HCT116 (cell line): ENCODE data around the gene SPTBN1. TPM values are rescaled to one million over a fixed set of nuclear protein-coding genes. Genes with fewer than 3 reads are reported as not detected.

Experiments used
- ATAC-seq: fragments of 200-7000 bp; cut with Tn5 transposase; 2 replicates; pipeline ENCODE4 v1.9.1; 2020; ENCODE audit warnings: mild to moderate bottlenecking, moderate library complexity
- BruUV-seq: library from RNA; stranded (reverse); fragments of 400-500 nt; replicated peaks from 2 replicates; lab custom pipeline; 2021; lab: Mats Ljungman, UMichigan
- CTCF ChIA-PET: fragments of 300-600 bp; sonication (Branson Sonifier 250); formaldehyde crosslinking; loops from one replicate; lab custom pipeline; 2021; ENCODE audit warnings: antibody characterized with exemption; lab: Charles Lee
- POLR2A ChIA-PET: fragments of 300-600, 350-600 bp; sonication (Branson Sonifier 250); formaldehyde crosslinking; loops from one replicate; lab custom pipeline; 2021; ENCODE audit warnings: antibody characterized with exemption; lab: Charles Lee
- RAD21 ChIA-PET, 2 experiments: fragments of 300-600 bp; sonication (Branson Sonifier 250); formaldehyde crosslinking; loops; one replicate each; lab custom pipeline; 2023; ENCODE audit warnings: low total read pairs in 2 of 2; ENCODE audit not compliant: uncharacterized antibody in 2 of 2, unreplicated experiment in 2 of 2, low non-redundant PET in 1 of 2; lab: Charles Lee
- DNase-seq: peaks from one replicate; pipeline ENCODE4 v3.0.0-alpha.2; 2010; ENCODE audit warnings: low read depth, low spot score
- H2AFZ ChIP-seq: fragments of 200-600 bp; shearing (Covaris generic), sonication (generic); 2 replicates; pipeline ENCODE4 v1.6.1; 2017; ENCODE audit warnings: low read depth, mixed run types, mixed read lengths, antibody characterized with exemption, low read length; ENCODE audit not compliant: poor library complexity, severe bottlenecking
- H3K27ac ChIP-seq: 2 replicates; pipeline ENCODE4 v1.5.1; 2012; ENCODE audit warnings: low read depth, low read length
- H3K27me3 ChIP-seq: fragments of 200-600 bp; sonication (generic); 2 replicates; pipeline ENCODE4 v1.6.1; 2016; ENCODE audit warnings: mixed run types, low read length, mixed read lengths; ENCODE audit not compliant: insufficient read depth
- H3K36me3 ChIP-seq, 2 experiments: fragments of 200-500 bp in 1 of 2; fragments of 200-600 bp in 1 of 2; sonication (Bioruptor generic) in 1 of 2; sonication (generic) in 1 of 2; 2 replicates each; pipeline versions ENCODE4 v1.5.1 to v1.6.1; 2014 to 2016; ENCODE audit warnings: low read length in 2 of 2, inconsistent platforms in 1 of 2, mixed read lengths in 1 of 2, mixed run types in 1 of 2; ENCODE audit not compliant: insufficient read depth in 2 of 2, control insufficient read depth in 1 of 2
- H3K4me1 ChIP-seq, 2 experiments: fragments of 200-600 bp in 1 of 2; sonication (generic) in 1 of 2; 2 replicates each; pipeline versions ENCODE4 v1.5.1 to v1.6.1; 2012 to 2017; ENCODE audit warnings: low read length in 2 of 2, inconsistent platforms in 1 of 2, mild to moderate bottlenecking in 1 of 2, mixed read lengths in 1 of 2, mixed run types in 1 of 2, moderate library complexity in 1 of 2; ENCODE audit not compliant: insufficient read depth in 2 of 2, control insufficient read depth in 1 of 2
- H3K4me2 ChIP-seq: fragments of 200-600 bp; sonication (generic); 2 replicates; pipeline ENCODE4 v1.6.1; 2017; ENCODE audit warnings: mixed run types, low read length, mixed read lengths
- H3K4me3 ChIP-seq, 2 experiments: fragments of 200-600 bp in 1 of 2; sonication (generic) in 1 of 2; replicated peaks in 1 of 2; 2 replicates each; pipeline ENCODE4 v1.5.1; 2011 to 2016; ENCODE audit warnings: low read length in 2 of 2, control low read depth in 1 of 2, low read depth in 1 of 2, mild to moderate bottlenecking in 1 of 2, mixed read lengths in 1 of 2, mixed run types in 1 of 2
- H3K79me2 ChIP-seq: fragments of 200-600 bp; sonication (generic); 2 replicates; pipeline ENCODE4 v1.6.1; 2017; ENCODE audit warnings: mild to moderate bottlenecking, mixed run types, low read length, moderate library complexity, mixed read lengths; ENCODE audit not compliant: insufficient read depth
- H3K9ac ChIP-seq: fragments of 200-600 bp; sonication (generic); 2 replicates; pipeline ENCODE4 v1.6.1; 2016; ENCODE audit warnings: low read length, mixed read lengths
- H3K9me2 ChIP-seq: fragments of 200-600 bp; sonication (generic), shearing (Covaris generic); 2 replicates; pipeline ENCODE4 v1.6.1; 2017; ENCODE audit warnings: mixed run types, mild to moderate bottlenecking, moderate library complexity; ENCODE audit not compliant: insufficient read depth
- H3K9me3 ChIP-seq, 2 experiments: fragments of 200-500 bp in 1 of 2; fragments of 200-600 bp in 1 of 2; sonication (Bioruptor generic) in 1 of 2; sonication (generic) in 1 of 2; 2 replicates each; pipeline ENCODE4 v1.6.1; 2014 to 2017; ENCODE audit warnings: low read length in 2 of 2, mixed read lengths in 2 of 2, inconsistent platforms in 1 of 2, low read depth in 1 of 2, mild to moderate bottlenecking in 1 of 2, mixed run types in 1 of 2, moderate library complexity in 1 of 2; ENCODE audit not compliant: control insufficient read depth in 1 of 2, insufficient read depth in 1 of 2
- H4K20me1 ChIP-seq: fragments of 200-600 bp; sonication (generic), shearing (Covaris generic); 2 replicates; pipeline ENCODE4 v1.6.1; 2017; ENCODE audit warnings: mixed run types, mild to moderate bottlenecking, moderate library complexity; ENCODE audit not compliant: insufficient read depth
- ATF3 ChIP-seq: IDR thresholded peaks from 2 replicates; pipeline ENCODE4 v1.6.1; 2012
- CBX3 ChIP-seq: IDR thresholded peaks from 2 replicates; pipeline ENCODE4 v1.6.1; 2012; ENCODE audit warnings: low read depth
- CEBPB ChIP-seq: IDR thresholded peaks from 2 replicates; pipeline ENCODE4 v1.6.1; 2012; ENCODE audit warnings: low read depth
- EGR1 ChIP-seq: IDR thresholded peaks from 2 replicates; pipeline ENCODE4 v1.6.1; 2012; ENCODE audit warnings: low read depth
- ELF1 ChIP-seq: IDR thresholded peaks from 2 replicates; pipeline ENCODE4 v1.6.1; 2012; ENCODE audit warnings: low read depth, borderline replicate concordance
- EZH2 ChIP-seq: fragments of 200-600 bp; sonication (generic); IDR thresholded peaks from 2 replicates; pipeline ENCODE4 v1.6.1; 2017; ENCODE audit warnings: antibody characterized with exemption, mixed run types
- EZH2phosphoT487 ChIP-seq: fragments of 200-600 bp; IDR thresholded peaks from 2 replicates; pipeline ENCODE4 v1.6.1; 2018; ENCODE audit warnings: antibody characterized with exemption, borderline replicate concordance
- FOSL1 ChIP-seq: IDR thresholded peaks from 2 replicates; pipeline ENCODE4 v1.6.1; 2012; ENCODE audit warnings: low read depth
- JUND ChIP-seq: IDR thresholded peaks from 2 replicates; pipeline ENCODE4 v1.6.1; 2012
- POLR2A ChIP-seq: IDR thresholded peaks from 2 replicates; pipeline ENCODE4 v1.7.0; 2011; ENCODE audit warnings: borderline replicate concordance; ENCODE audit not compliant: insufficient read depth, insufficient read length; ENCODE audit errors: extremely low read depth
- POLR2AphosphoS5 ChIP-seq: IDR thresholded peaks from 2 replicates; pipeline ENCODE4 v1.6.1; 2011; ENCODE audit warnings: mild to moderate bottlenecking, low read depth, low read length, moderate library complexity
- SIN3A ChIP-seq: IDR thresholded peaks from 2 replicates; pipeline ENCODE4 v1.6.1; 2012; ENCODE audit warnings: low read depth
- SP1 ChIP-seq: IDR thresholded peaks from 2 replicates; pipeline ENCODE4 v1.6.1; 2012; ENCODE audit warnings: low read depth
- SRF ChIP-seq: IDR thresholded peaks from 2 replicates; pipeline ENCODE4 v1.6.1; 2012; ENCODE audit warnings: low read depth
- TCF7L2 ChIP-seq: IDR thresholded peaks from 2 replicates; pipeline ENCODE4 v1.7.0; 2011; ENCODE audit warnings: borderline replicate concordance, inconsistent platforms; ENCODE audit not compliant: insufficient read depth, insufficient read length; ENCODE audit errors: extremely low read depth
- YY1 ChIP-seq: IDR thresholded peaks from 2 replicates; pipeline ENCODE4 v1.6.1; 2011; ENCODE audit warnings: low read length, low read depth, moderate library complexity, mild to moderate bottlenecking; ENCODE audit not compliant: insufficient replicate concordance; ENCODE audit errors: extremely low read depth
- ZBTB33 ChIP-seq: IDR thresholded peaks from 2 replicates; pipeline ENCODE4 v1.6.1; 2011; ENCODE audit warnings: mild to moderate bottlenecking, low read length, moderate library complexity; ENCODE audit not compliant: insufficient replicate concordance; ENCODE audit errors: extremely low read depth
- ZFX ChIP-seq: fragments of 450-650 bp; IDR thresholded peaks from 2 replicates; pipeline ENCODE4 v1.6.1; 2017
- ZNF274 ChIP-seq: fragments of 200-500 bp; sonication (Bioruptor generic); IDR thresholded peaks from 2 replicates; pipeline ENCODE4 v1.6.1; 2014; ENCODE audit warnings: mild to moderate bottlenecking, low read depth, low read length, inconsistent platforms
- intact Hi-C: fragments of 100-400 bp; cut with micrococcal nuclease; formaldehyde crosslinking; loops from 2 replicates; pipeline ENCODE4 v1.10.0; 2022
- total RNA-seq: library from RNA; stranded (reverse); gene quantifications from one replicate; pipeline ENCODE4 v1.2.1, GENCODE V29; 2021; ENCODE audit not compliant: unreplicated experiment
- TF ChIP-seq, protein P1 (sequence below): IDR thresholded peaks from 2 replicates; pipeline ENCODE4 v1.6.1; 2012

Gene SPTBN1
- total RNA-seq, 1 experiment from 2014 or later = 84.4 TPM

DNA sequence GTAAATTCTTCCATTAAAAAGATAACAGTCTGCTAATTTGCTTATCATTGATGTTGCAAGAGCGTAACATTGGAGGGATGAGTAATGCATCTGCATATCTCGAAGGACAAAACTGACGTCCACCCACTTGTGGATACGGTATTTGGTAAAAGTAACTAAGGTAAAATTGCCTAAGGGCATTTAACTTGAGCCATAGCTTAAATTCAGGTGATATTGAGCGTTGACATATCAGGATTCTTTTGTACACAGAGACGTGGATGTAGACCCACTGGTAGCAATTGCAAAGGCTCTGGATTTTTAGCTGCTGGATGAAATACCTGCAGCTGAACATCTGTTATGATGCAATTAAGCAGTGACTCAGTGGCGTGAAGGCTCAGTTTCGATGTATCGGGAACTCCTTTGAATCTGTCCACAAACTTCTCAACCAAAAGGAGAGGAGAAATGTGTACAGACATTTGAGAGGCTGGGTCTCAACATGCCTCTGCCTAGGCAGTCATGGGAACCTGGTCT, 119.3 kb downstream of the SPTBN1 start:
- DNase-seq (no peak), ATAC-seq (no peak)
- Histone ChIP-seq H2AFZ (no peak overlapping the region), H3K9ac (no peak overlapping the region), H3K27ac (no peak overlapping the region), H3K9me3 (no peaks in the 10 kb centered on the region), H3K36me3 (no peaks in the 10 kb centered on the region), H3K4me2 (no peak overlapping the region), H3K79me2 (peaks cover 94% of the 10 kb centered on the region), H3K27me3 (no peaks in the 10 kb centered on the region), H3K4me3 (no peak overlapping the region), H3K4me1 (peaks cover 27 to 38% of the 10 kb centered on the region in 2 experiments), H4K20me1 (no peaks in the 10 kb centered on the region; the same call in 1 of the 2 replicates), H3K9me2 (no peaks in the 10 kb centered on the region)
- intact Hi-C loops = no loop called here
- ChIA-PET CTCF (no interaction called here), POLR2A (no interaction called here), RAD21 (no interaction called here)
- BruUV-seq = no TSS peak
- TF ChIP-seq ZNF274 (no peak), POLR2A (no peak), SIN3A (no peak), CBX3 (no peak)

DNA sequence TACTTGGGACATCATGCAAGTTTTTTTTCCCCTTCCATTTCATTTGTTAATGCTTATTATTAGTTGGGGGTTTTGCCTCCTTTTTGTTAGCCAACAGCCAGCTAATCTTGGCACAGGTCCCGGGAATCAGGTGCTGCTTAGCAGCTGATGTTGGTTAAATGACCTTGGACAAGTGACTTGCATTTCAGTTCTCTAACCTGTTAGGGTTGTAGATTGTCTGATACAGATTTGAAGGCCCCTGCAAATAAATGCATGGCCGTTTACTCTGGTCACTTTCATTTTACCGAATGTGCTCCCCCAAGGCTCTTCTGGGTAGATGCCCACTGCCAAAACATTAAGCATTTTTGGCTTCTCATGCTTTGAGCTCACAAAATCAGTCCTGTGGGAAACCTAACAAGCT, 120.9 kb downstream of the SPTBN1 start:
- H4K20me1 ChIP-seq = peaks cover 4% of the 10 kb centered on the region; the same call in 1 of the 2 replicates
- ChIA-PET POLR2A (no interaction called here), CTCF (no interaction called here), RAD21 (no interaction called here)
- H3K27ac ChIP-seq = no peak overlapping the region
- ATAC-seq (no peak), DNase-seq (no peak)
- no peaks in the 10 kb centered on the region for H3K9me3 ChIP-seq
- no TSS peak for BruUV-seq
- no peak overlapping the region for H3K9ac ChIP-seq
- peaks cover 22 to 31% of the 10 kb centered on the region in 2 experiments for H3K4me1 ChIP-seq
- H2AFZ ChIP-seq = no peak overlapping the region
- no peaks in the 10 kb centered on the region for H3K9me2 ChIP-seq
- no peak overlapping the region for H3K4me3 ChIP-seq
- no peaks in the 10 kb centered on the region for H3K27me3 ChIP-seq
- intact Hi-C loops = no loop called here
- peaks cover 88% of the 10 kb centered on the region for H3K79me2 ChIP-seq
- no peaks in the 10 kb centered on the region for H3K36me3 ChIP-seq
- H3K4me2 ChIP-seq = no peak overlapping the region
- TF ChIP-seq POLR2A = no peak
- no peak for TF ChIP-seq ZBTB33
- TF ChIP-seq ZFX = no peak
- no peak for TF ChIP-seq EZH2
- TF ChIP-seq ATF3 = no peak
- TF ChIP-seq EZH2phosphoT487 = no peak
- TF ChIP-seq TCF7L2 = no peak
- no peak for TF ChIP-seq SP1
- no peak for TF ChIP-seq FOSL1
- TF ChIP-seq SIN3A = no peak
- TF ChIP-seq SRF = no peak
- no peak for TF ChIP-seq YY1
- no peak for TF ChIP-seq EGR1
- no peak for TF ChIP-seq JUND
- TF ChIP-seq CEBPB = no peak
- no peak for TF ChIP-seq POLR2AphosphoS5
- no peak for TF ChIP-seq ELF1
- TF ChIP-seq, protein P1, sequence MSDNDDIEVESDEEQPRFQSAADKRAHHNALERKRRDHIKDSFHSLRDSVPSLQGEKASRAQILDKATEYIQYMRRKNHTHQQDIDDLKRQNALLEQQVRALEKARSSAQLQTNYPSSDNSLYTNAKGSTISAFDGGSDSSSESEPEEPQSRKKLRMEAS = no peak
